HG03060 (cell line): ENCODE data around the gene PTGES3.
"Not testable (repeated sequence)": the region's sequence is repeated elsewhere in the genome, so short reads cannot be mapped to it uniquely, and the experiment has no call there.

Experiments
- ATAC-seq: cut with Tn5 transposase; IDR thresholded peaks from one replicate; pipeline ENCODE4 v1.9.1; 2021; ENCODE audit warnings: low read depth, moderate number of reproducible peaks; ENCODE audit not compliant: unreplicated experiment

PTGES3 gene, protein sequence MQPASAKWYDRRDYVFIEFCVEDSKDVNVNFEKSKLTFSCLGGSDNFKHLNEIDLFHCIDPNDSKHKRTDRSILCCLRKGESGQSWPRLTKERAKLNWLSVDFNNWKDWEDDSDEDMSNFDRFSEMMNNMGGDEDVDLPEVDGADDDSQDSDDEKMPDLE

DNA sequence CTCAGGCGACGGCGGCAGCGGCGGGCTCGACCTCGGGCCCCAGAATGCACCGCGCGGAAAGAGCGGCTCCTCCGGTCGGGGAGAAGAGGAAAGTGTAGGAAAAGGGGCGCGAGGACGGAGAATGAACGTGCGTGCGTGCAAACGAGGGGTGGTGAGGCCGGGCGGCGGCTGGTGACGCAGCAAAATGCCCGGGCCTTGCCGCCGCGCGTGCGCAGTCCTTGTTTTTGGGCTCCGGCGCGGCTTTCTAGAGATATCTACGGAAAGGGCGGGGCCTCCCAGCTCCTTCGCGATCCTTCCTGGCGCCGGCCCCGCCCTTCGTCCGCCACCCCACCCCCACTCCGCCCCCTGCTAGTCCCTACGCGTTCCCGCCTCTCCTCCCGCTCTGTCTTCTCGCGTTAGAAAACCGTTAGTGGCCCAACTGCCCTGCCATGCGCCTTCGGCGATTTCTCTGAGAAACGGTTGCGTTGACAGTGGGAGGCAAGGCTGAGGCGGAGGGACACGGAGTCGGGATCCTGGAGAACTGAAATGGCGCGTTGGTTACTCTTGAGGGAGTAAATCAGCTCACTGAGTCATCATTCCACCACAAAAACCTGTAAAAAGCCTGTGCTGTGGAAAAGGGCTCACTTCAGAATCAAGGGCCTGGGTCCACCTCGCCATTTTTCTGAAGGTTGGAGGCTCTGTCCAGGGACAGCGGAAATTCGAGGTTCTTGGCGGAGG, at the start of gene PTGES3:
PTGES3 (minus strand) TSS at position 156 of the 717 bp plus-strand sequence. CDS start 285 bp downstream, outside the sequence.
- peak; percentile 45 for ATAC-seq

DNA sequence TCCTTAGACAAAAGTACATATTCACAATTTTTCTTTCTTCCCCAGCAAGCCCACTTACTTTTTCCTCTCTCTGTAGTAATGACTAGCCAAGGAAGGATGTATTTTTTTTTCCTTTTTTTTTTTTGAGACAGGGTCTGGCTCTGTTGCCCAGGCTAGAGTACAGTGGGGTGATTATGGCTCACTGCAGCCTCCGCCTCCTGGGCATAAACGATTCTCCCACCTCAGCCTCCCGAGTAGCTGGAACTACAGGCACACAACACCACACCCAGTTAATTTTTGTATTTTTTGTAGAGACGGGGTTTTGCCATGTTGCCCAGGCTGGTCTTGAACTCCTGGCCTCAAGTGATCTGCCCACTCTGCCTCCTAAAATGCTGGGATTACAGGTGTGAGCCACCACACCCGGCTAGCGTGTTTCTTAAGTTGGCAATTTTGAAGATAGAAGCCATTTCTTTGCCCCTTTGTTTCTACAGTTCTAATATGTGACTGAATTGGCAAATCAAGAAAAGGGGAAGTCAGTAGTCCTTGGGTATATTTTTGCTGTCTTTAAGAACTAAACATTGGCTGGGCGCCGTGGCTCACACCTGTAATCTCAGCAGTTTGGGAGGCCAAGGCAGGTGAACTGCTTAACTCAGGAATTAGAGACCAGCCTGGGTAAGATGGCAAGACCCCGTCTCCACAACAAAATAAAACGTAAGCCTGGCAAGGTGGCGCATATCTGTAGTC, 40.2 kb upstream of the PTGES3 start:
- ATAC-seq, result no peak

DNA sequence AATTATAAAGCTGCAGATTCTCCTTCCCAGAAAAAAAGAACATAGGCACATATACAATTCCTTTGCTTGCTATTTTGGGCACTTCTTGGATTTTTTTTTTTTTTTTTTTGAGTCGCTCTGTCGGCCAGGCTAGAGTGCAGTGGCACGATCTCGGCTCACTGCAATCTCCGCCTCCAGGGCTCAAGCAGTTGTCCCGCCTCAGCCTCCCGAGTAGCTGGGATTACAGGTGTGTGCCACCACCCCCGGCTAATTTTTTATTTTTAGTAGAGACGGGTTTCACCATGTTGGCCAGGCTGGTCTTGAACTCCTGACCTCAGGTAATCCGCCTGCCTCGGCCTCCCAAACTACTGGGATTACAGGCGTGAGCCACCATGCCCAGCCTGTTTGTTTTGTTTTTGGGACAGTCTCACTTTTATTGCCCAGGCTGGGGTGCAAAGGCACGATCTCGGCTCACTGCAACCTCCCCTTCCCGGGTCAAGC, 38.2 kb upstream of the PTGES3 start:
- not testable (repeated sequence) for ATAC-seq

DNA sequence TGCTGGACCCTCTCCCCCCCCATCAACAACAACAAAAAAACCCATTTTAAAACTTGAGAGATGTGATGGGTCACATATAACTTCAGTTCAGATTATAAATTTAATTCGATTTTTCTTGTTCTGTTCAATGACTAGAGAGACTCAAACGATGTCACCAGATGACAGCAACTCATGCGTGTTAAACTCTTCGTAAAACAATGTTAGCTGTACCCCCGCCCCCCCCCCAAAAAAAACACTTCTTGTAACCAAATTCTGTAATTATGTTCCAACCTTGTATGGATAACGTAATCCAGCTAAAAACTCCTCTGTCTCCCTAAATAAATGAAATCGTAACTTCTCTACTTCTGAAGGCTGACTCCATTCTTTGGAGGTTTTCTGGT, 37.6 kb upstream of the PTGES3 start:
- no peak for ATAC-seq

DNA sequence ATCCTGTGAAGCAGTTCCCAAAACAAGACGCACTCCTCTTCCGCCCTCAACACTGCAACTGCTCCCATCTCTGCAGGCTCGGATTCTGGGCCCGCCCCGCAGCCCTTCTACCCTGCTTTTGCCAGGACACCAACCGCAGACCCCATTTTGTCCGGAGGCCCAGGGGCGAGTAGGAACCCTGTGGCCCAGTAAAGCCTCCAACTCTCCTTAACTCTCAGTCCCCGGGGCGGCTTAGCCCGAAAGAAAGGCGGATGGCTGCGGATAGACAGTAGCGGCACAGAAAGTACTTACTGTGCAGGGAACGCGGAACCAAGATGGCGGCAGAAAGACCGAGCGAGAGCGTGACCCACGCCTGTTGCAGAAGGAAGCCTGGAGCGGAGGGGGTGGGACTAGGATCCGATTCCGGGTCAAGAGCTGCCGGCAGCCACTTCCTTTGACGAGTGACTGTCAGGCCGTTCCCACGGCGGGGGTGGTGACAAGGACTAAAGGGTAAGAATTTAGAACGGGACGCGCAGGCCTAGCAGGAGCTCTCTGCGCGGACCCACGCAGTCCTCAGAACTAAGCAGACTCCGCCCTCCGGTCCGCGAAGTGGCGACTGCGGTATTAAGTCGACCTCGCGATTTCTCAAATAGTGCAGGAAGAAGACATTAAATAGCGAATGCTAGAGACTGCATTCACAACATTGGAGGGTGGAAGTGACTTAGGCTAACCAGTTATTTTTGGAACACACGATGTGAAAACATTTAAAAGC, 37.1 kb upstream of the PTGES3 start, which contains the start of gene NACA:
NACA (minus strand) TSS at position 328 of the 751 bp plus-strand sequence. CDS start 778 bp downstream, outside the sequence.
- peak; percentile 86 for ATAC-seq

DNA sequence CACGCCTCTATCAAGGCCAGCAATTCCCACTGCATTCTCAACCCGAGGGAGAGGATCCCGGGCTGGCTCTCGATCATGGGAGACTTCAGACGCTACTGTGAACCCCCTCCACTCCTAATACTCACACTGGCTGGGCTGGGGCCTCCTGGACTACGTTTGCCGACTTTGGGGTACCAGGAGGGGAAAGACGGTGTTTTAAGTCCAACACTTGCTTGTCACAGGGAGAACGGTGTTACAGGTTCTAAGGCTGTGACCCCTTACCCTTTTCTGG, 36.6 kb upstream of the PTGES3 start:
- ATAC-seq, result no peak

DNA sequence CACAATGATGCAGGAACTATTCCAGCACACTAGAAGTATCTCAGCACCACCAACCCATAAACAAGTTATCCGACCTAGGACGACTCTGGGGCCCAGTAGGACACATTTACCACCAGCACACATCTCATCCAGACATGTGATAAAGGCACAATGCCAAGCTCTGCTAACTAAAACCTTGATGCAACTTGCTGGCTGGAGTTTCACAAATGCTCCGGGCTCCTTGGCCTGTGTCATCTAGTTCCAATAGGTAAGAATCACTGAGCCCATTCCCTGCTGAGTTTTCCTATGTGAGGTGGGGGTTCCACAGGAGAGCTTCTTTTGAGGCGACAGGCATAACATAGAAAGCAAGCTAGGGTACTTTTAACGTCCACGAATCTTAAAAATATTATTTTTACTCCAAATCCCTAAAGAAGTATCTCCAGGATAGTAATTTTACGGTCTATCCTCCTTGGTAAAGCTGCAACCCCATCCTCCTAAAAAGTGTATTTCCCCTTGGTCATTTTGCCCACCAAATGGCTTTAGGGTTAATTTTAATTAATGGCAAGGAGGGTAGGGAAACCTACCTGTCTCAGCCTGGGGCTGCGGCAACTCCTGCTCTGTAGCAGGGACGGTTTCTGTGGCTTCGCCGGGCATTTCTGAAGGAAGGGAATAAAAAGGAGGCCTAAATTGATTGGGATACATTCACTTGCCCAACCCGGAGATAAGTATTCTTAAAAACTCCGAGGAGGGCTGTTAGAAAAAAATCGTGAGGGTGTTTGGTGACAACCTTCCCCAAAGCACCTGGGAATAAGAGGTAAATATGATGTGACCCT, 36.0 kb upstream of the PTGES3 start:
- no peak for ATAC-seq

DNA sequence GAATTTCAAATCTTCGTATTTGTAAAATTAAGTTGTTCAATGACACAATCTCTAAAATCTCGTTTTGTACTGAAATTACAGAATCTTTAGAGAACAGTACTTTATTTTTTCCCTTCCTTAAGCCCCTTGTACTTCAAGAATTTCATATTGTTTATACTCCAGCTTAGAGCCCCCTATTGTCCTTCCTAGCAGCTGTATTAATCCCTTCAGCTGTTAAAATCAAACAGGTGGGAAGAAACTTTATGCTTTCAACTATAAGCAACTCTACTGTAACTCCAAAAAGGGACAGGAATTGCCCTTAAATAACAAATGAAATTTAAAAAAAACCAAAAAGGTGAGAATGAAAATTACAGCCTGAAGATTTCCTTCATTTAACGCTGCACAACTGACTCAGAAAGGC, 35.3 kb upstream of the PTGES3 start:
- no peak for ATAC-seq

DNA sequence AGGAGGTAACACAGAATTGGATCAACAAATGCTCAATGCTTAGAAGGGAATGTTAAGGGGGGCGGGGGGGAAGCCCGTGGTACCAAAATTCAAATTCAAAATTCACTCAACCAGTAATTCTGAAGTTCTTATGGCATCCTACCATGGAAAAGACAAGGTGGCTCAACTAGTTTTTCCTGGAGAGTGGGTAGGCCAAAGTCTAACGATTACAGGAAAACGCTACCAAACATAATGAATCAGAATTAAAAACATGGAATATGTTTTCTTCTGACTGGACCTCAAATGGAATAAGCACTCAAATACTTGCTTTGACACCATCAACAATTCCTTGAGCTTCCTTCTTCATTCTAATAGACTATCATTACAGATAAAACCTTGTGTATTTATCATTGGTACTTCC, 34.7 kb upstream of the PTGES3 start:
- no peak for ATAC-seq

DNA sequence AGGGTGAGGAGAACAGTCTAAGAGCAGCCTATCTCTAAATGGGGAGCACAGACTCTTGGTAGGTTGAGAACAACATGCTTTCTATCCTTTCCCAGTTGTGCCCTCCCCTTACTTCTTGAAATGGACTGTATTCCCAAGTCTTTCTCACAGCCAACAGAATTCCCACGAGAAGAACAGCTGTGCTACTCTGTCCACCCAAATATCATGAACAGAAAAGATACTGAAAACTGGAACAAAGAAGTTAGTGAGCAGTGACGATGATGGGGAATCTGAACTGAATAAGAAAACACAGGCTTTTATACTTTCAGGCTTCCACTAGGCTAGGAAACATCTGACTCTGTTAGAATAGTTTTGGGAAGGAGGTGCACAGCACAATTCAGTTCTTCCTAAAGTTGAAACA, 33.6 kb upstream of the PTGES3 start:
- no peak for ATAC-seq

DNA sequence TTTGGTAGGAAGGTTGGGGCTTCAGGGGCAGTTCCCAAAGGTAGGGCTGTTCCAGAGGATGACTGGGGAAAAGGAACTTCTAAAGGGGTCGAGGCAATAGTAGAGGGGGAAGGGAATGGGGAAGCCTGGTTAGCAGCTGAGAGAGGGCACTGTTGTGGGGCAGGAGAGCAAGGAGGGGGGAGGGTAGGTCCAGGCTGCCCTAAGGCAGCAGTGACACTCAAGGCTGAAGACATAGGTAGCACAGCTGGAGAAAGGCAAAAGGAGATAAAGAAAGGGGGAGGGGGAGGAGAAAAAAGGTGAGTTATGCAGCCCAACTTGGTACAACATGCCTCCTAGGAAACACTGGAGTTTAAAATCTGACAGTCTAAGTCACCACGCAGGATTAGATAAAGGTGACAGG, 33.1 kb upstream of the PTGES3 start:
- no peak for ATAC-seq

DNA sequence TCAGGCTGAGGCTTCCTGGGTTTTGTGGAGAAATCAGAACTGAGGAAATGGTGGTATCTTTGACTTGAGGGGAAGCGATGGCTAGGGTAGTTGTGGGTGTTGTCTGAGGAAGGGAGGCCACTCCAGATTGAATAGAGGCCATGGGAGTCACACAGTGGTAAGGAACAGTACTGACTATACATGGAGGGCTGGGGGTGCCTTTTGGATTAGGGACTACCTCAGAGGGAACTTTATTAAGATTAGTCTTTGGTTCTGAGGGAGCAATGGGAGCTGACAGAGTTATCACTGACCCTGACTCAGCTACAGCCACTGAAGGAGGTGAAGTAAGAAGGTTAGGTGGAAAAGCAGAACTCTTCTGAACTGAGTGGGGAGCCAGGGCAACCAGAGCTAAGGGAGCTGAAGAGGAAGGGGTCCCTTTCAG, 32.7 kb upstream of the PTGES3 start:
- ATAC-seq, result no peak

DNA sequence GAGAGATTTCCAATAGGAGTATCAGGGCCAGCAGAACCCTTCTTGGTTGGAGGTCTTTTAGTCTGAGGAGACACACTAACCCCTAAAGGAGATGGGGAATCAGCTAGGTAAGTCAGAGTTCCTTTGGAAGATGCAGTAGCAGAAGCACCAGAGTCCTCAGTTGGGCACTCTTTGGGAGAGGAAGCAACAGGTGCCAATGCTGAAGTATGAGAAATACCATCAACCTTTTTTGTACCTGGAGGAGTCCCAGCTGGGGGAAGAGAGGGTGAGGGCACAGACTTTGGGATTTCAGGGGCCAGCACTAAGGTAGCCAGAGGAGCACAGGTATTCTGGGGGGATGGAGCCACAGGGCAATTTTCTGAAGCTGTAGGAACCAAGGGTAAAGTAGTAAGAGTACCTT, 31.0 kb upstream of the PTGES3 start:
- no peak for ATAC-seq

DNA sequence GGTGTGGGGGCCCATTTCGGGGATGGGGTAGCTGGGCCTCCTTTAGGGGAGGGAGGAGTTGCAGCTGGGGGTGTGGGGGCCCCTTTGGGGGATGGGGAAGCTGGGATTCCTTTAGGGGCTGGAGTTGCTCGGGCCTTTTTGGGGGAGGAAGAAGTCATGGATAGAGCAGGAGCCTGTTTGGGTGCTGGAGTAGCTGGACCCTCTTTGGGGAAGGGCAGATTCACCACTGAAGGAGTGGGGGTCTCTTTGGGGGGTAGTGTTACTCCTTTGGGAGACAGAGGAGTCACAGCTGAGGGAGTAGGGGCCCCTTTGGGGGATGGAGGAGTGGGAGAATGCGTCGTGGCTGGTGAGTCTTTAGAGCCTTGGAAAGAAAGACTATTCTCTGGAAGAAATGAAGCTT, 30.6 kb upstream of the PTGES3 start:
- ATAC-seq, result no peak

DNA sequence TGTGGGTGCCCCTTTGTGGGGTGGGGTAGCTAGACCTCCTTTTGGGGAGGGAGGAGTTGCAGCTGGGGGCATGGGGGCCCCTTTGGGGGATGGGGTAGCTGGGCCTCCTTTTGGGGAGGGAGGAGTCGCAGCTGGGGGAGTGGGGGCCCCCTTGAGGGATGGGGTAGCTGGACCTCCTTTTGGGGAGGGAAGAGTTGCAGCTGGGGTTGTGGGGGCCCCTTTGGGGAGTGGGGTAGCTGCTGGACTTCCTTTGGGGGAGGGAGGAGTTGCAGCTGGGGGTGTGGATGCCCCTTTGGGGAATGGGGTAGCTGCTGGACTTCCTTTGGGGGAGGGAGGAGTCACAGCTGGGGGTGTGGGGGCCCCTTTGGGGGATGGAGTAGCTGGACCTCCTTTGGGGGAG, 30.1 kb upstream of the PTGES3 start:
- no peak for ATAC-seq

DNA sequence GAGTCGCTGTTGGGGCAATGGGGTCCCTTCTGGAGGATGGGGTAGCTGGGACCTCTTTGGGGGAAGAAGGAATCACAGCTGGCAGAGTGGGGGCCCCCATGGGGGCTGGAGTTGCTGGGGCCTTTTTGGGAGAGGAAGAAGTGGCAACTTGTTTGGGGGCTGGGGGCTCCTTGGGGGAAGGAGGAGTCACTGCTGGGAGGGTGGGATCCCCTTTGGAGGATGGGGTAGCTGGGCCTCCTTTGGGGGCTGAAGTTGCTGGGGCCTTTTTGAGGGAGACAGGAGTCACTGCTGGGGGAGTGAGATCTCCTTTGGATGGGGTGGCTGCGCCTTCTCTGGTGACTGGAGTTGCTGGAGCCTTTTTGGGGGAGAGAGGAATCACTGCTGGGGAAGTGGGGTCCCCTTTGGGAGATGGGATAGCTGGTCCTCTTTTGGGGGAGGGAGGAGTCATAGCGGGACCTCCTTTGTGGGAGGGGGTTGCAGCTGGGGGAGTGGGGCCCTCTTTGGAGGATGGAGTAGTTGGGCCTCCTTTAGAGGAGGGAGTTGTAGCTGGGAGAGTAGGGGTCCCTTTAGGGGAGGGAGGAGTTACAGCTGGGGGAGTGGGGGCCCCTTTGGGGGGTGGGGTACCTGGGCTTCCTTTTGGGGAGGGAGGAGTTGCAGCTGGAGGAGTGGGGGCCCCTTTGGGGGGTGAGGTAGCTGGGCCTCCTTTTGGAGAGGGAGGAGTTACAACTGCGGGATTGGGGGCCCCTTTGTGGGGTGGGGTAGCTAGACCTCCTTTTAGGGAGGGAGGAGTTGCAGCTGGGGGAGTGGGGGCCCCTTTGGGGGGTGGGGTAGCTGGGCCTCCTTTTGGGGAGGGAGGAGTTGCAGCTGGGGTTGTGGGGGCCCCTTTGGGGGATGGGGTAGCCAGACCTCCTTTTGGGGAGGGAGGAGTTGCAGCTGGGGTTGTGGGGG, 29.1 kb upstream of the PTGES3 start:
- no peak for ATAC-seq

DNA sequence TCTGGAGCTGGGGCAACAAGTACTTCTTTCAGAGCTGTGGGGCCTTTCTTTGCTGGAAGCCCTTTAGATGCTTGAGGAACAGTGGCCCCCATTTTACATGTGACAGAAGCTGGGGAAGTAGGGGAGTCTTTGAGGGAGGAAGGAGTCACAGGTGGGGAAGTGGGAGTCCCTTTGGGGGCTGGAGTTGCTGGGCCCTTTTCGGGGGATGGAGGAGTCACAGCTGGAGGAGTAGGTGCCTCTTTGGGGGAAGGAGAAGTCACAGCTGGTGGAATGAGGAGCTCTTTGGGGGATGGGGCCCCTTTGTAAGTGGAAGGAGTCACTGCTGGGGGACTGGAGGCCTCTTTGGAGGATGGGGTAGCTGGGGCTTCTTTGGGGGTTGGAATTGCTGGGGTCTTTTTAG, 28.4 kb upstream of the PTGES3 start:
- no peak for ATAC-seq

DNA sequence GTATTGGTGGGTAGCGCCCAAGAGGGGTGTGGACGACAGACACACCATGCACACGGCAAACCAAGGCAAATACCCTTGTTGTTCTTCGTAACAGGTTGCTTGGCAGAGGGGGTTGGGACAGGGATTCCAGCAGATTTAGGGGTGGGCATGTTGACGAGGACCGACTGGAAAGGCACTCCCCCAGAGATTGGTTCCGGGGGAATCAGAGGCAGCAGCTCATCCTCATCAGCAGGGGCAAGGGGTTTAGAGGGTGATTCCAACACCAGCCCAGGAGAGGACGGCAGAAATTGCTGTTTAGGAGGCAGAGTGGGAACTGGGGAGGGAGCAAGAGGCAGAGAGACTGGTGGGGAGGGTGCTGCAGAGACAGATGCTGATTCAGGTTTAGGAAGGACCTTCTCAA, 27.7 kb upstream of the PTGES3 start:
- no peak for ATAC-seq

DNA sequence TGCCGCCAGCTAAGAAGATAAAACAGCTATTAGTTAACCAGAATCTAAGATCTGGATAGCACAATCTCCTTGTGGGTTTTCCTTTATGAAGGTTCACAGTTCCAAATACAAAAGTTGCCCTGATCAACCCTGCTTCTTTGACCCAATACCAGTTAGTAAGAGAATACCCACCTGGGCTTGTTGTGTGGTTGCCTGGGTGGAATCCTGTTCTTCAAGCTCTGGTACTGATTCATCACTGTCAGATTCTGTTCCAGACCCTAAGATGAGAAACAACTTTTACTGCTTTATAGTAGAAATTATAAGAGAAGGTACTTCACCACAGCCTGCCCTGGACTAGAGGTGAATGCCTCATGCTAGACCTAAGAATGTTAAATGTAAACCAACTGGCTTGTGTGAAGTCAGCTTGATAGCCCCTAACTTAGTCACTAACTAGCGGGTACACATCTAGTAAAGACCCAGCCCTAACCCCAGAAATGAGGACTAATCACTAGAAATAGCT, 26.4 kb upstream of the PTGES3 start:
- no peak for ATAC-seq
